Gastroesophageal sphincter (tissue), 4 donors: ENCODE results near the gene ADD3. TPM values are rescaled to one million over a fixed set of nuclear protein-coding genes. Genes with fewer than 3 reads are reported as not detected.

Experiments
- ATAC-seq: fragments of 150-250 bp; one replicate; pipeline ENCODE4 v1.9.1; 2016; ENCODE audit warnings: mild to moderate bottlenecking, moderate library complexity
- H3K27ac ChIP-seq, 4 donors: fragments of 200-600 bp; sonication (generic) in 3 of 4; 1 replicate in 3 of 4; 2 replicates in 1 of 4; pipeline ENCODE4 v1.5.1; 2016 to 2019
- H3K27me3 ChIP-seq: fragments of 200-600 bp; sonication (generic); one replicate; pipeline ENCODE4 v1.5.1; 2019
- H3K36me3 ChIP-seq, 2 donors: fragments of 200-600 bp; sonication (generic); one replicate each; pipeline ENCODE4 v1.5.1; 2019; ENCODE audit warnings: control low read depth in 1 of 2
- H3K4me1 ChIP-seq, 3 donors: fragments of 200-600 bp; sonication (generic); 1 replicate in 2 of 3; 2 replicates in 1 of 3; pipeline ENCODE4 v1.5.1; 2016 to 2019; ENCODE audit warnings: control low read depth in 2 of 3
- H3K4me3 ChIP-seq, 2 donors: fragments of 200-600 bp; sonication (generic); one replicate each; pipeline ENCODE4 v1.5.1; 2019; ENCODE audit warnings: mild to moderate bottlenecking in 1 of 2, moderate library complexity in 1 of 2
- H3K9me3 ChIP-seq, 3 donors: fragments of 200-600 bp; sonication (generic); one replicate each; pipeline ENCODE4 v1.5.1; 2017 to 2019; ENCODE audit warnings: control low read depth in 2 of 3
- EP300 ChIP-seq: sonication (generic); formaldehyde crosslinking; IDR thresholded peaks from one replicate; pipeline ENCODE4 v1.6.1; 2017; ENCODE audit warnings: antibody characterized with exemption, mild to moderate bottlenecking
- POLR2A ChIP-seq, 2 donors: fragments of 450-650 bp; IDR thresholded peaks; one replicate each; pipeline ENCODE4 v1.6.1; 2017; ENCODE audit warnings: antibody characterized with exemption in 2 of 2, mild to moderate bottlenecking in 2 of 2, moderate library complexity in 1 of 2
- POLR2AphosphoS5 ChIP-seq: sonication (generic); formaldehyde crosslinking; IDR thresholded peaks from one replicate; pipeline ENCODE4 v1.6.1; 2017; ENCODE audit warnings: antibody characterized with exemption
- WGBS, 2 donors: methylation state at CpG; one replicate each; pipeline ENCODE4 v1.1.5; 2018; ENCODE audit warnings: low coverage in 1 of 2; 5-methylcytosine and 5-hydroxymethylcytosine counted together
- total RNA-seq, 4 donors: library from RNA; depleted of rRNA; stranded (reverse); fragments of >200 nt; gene quantifications; one replicate each; pipeline ENCODE4 v1.1.0, GENCODE V29; 2016
- TF ChIP-seq, protein P1 (sequence below), 4 experiments: fragments of 200-600 bp in 2 of 4; fragments of 450-650 bp in 2 of 4; sonication (generic) in 1 of 4; IDR thresholded peaks; one replicate each; pipeline ENCODE4 v1.5.1; 2017 to 2019; ENCODE audit warnings: antibody characterized with exemption in 4 of 4, mild to moderate bottlenecking in 2 of 4, moderate library complexity in 2 of 4

Gene ADD3
- total RNA-seq, 4 donors from 2014 or later, result 50.3 to 277 (median 118) TPM

DNA sequence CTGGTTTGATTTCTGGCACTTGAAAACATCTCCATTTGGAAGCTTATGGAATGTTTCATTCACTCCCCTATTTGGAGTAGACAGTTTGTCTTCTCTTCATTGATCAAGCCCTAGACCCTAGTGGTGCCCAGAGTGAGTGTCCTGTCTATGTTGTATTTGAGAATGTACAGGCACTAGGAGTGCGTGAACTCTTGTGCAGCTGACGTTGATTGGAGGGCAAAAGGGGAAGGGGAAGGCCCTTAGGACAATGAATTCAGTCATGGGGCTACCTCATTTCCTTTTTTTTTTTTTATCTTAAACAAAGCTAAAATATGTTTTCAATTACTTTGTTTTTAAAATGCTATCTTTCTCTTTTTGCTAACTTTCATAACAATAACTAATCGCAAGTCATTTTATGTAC is 66.5 kb downstream of the ADD3 start:
- ATAC-seq, result no peak
- Histone ChIP-seq H3K27me3 (no peaks in the 10 kb centered on the region), H3K4me3 (no peak overlapping the region), H3K4me1 (peaks cover 3 to 65% (median 4%) of the 10 kb centered on the region in 3 donors), H3K36me3 (no peaks in the 10 kb centered on the region), H3K9me3 (no peaks in the 10 kb centered on the region), H3K27ac (peak overlapping the region in 3 of 4 donors; percentile 29 to 60 (median 60))
- TF ChIP-seq POLR2A (IDR thresholded peaks at IDR 0.05), result no peak
- TF ChIP-seq, protein P1, sequence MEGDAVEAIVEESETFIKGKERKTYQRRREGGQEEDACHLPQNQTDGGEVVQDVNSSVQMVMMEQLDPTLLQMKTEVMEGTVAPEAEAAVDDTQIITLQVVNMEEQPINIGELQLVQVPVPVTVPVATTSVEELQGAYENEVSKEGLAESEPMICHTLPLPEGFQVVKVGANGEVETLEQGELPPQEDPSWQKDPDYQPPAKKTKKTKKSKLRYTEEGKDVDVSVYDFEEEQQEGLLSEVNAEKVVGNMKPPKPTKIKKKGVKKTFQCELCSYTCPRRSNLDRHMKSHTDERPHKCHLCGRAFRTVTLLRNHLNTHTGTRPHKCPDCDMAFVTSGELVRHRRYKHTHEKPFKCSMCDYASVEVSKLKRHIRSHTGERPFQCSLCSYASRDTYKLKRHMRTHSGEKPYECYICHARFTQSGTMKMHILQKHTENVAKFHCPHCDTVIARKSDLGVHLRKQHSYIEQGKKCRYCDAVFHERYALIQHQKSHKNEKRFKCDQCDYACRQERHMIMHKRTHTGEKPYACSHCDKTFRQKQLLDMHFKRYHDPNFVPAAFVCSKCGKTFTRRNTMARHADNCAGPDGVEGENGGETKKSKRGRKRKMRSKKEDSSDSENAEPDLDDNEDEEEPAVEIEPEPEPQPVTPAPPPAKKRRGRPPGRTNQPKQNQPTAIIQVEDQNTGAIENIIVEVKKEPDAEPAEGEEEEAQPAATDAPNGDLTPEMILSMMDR (IDR thresholded peaks at IDR 0.05), result no peak
- TF ChIP-seq EP300, result no peak
- no peak for TF ChIP-seq POLR2AphosphoS5
- 50 to 71% methylated on average over 1 to 3 of the region's 3 CpGs for WGBS, 2 donors

DNA sequence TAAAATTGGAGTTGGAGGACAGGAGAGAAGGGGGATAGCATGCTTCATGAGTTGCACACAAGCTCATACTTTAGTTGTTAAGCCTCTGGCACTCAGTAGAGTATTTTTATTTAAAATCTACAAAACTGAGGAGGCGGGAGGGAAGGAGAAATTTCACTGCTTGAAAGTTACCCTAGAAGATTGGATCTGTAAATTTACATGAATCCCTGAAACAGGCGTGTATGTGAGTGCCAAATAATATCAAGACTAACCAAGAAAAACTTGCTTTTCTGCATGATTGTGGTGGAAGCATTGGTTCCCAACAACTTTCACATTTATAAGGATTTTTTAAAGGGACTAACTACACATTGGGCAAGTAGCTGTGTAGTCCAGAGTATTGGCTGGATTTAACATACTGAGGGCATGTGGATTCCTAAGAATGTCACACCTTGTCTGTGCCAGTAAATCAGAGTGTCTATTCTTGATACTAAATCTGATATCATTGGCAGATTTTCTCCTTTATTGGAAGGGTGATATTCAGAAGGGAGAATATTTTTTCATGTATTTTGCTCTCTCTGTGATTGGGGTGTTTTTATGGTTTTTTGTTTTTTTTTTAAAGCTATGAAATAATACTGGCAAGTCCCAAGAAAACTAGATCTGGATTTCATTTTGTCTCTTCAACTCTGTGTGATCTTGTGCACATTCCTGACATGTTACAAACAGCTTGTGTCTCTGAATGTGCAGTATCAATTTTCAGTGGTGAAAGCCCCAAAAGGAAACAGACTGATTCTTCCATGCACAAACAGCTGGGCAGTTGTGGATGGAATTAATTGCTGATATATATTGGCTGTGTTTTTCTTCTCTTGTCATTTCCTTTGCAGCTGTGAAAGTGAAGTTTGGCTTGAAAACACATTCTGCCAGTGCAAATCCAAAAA is 67.2 kb downstream of the ADD3 start:
- WGBS, 2 donors, result 32 to 69% methylated on average over 2 of the region's 2 CpGs

DNA sequence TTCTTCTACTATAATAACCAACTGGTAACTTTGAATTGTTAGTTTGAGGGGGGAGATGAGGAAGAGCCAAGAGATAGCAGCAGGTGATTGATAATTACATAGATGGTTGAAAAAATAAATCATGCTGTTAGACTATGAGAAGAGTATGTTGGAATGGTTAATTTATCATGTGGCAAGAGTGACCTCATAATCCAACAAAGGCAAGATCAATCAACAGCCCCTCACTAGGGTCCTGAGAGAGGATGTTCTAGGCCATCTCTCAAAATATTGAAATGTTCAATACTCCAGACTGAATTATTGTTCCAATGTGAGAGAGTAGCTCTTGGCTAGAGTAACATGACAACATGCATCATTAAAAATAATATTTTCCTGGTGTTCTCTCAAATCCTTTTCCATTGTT is 67.9 kb downstream of the ADD3 start:
- H3K9me3 ChIP-seq, result no peaks in the 10 kb centered on the region

More for the DNA sequence above, 67.2 kb downstream of the ADD3 start:
- TF ChIP-seq POLR2A (IDR thresholded peaks at IDR 0.05) (no peak), POLR2AphosphoS5 (peak; percentile 19)
- H3K36me3 ChIP-seq, result no peaks in the 10 kb centered on the region
- no peaks in the 10 kb centered on the region for H3K27me3 ChIP-seq
- peak overlapping the region; percentile 29 to 69 (median 50) for H3K27ac ChIP-seq
- no peaks in the 10 kb centered on the region for H3K9me3 ChIP-seq
- no peak overlapping the region for H3K4me3 ChIP-seq
- no peak for ATAC-seq
- H3K4me1 ChIP-seq, result peaks cover 1 to 58% (median 4%) of the 10 kb centered on the region in 3 donors

DNA sequence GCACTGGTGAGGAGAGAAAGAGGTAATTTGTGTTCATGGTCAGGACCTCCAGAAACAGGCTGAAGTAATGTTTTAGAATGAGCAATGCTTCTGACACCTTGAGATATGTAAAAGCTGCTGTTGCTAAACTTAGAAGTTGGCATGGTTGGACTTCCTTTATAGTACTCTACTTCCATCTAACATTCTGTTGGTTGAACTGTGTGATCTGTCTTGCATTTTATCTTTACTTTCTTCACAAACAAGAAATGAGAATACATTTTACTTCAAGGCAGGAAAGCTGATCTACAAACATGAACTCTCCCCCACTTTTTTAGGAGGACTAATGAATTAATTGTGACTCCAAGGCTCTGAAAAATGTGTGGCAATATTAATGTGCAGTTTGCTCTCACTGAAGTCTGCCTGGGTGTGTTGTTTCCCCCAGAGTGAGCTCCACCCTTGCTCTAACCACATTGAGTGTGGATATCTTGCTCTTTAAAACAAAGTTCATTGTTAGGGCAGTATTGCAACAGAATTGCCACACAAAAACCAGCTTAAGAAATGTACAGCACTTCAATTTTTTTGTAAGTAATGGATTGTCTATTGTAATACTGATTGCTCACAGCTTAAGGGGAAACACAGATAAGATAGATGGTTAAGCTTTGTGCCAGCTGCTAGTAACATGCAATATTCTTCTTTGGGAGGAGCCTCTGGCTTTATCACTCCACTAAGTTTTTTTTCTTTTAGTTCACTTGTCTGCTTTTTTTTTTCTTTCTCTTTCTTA is 69.0 kb downstream of the ADD3 start:
- Histone ChIP-seq H3K4me1 (peaks cover 2 to 64% (median 6%) of the 10 kb centered on the region in 3 donors), H3K4me3 (no peak overlapping the region)
- ATAC-seq, result peak; percentile 94

More for the DNA sequence above, 67.9 kb downstream of the ADD3 start:
- Histone ChIP-seq H3K4me3 (no peak overlapping the region), H3K36me3 (no peaks in the 10 kb centered on the region), H3K27ac (peak overlapping the region; percentile 9 to 69 (median 50)), H3K27me3 (no peaks in the 10 kb centered on the region), H3K4me1 (peaks cover 2 to 54% (median 4%) of the 10 kb centered on the region in 3 donors)
- no peak for ATAC-seq
- no peak for TF ChIP-seq POLR2A (IDR thresholded peaks at IDR 0.05)
- TF ChIP-seq EP300, result no peak
- TF ChIP-seq, protein P1 (IDR thresholded peaks at IDR 0.05), result no peak
- TF ChIP-seq POLR2AphosphoS5, result no peak

More for the DNA sequence above, 69.0 kb downstream of the ADD3 start:
- TF ChIP-seq POLR2AphosphoS5, result peak; percentile 77
- TF ChIP-seq, protein P1 (IDR thresholded peaks at IDR 0.05), result no peak
- no peaks in the 10 kb centered on the region for H3K9me3 ChIP-seq
- H3K27ac ChIP-seq, result peak overlapping the region; percentile 56 to 69 (median 64)
- no peaks in the 10 kb centered on the region for H3K27me3 ChIP-seq
- H3K36me3 ChIP-seq, result no peaks in the 10 kb centered on the region
